Germinal center (tissue), 1 donor: ENCODE data around the gene GPR132.
A peak's percentile ranks its signal among the peaks of the same experiment; 100 is the strongest.

Source experiments
- DNase-seq: peaks from one replicate; pipeline ENCODE4 v3.0.0; 2012; ENCODE audit warnings: mixed read lengths, low spot score

The GPR132 gene

GRCh38 chr14:105061428-105062047 lies 3.7 kb downstream of the GPR132 start:
- no peak for DNase-seq

- DNase-seq, result peak; percentile 69
Measured at GRCh38 chr14:105060751-105061427, 4.3 kb downstream of the GPR132 start.

- DNase-seq, result no peak
Measured at GRCh38 chr14:105059925-105060565, 5.2 kb downstream of the GPR132 start.

GRCh38 chr14:105059035-105059924 lies 6.0 kb downstream of the GPR132 start:
- no peak for DNase-seq

DNA sequence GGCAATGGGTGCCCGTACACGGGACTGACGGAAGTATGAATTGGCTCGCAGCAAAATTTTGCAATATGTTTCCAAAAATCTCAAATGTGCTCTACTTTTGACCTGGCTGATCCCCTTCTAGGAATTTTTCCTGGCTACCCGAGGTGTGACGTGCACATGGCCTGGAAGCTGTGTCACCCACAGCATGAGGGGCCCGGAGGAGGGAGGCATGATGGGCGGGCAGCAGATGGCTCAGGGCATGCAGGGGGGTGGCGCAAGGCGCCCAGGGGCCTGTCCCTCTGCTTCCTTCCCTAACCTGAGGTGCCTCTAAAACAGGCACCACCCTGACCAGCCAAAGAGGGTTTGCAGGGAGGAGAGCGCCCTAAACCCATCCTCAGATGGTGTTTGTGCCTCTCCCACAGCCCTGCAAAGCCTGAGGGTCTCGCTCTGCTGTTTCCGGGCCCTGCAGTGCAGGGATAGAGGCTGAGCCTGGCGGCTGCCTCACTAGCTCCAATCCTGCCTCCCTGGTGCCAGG lies 6.7 kb downstream of the GPR132 start:
- DNase-seq, result no peak

DNA sequence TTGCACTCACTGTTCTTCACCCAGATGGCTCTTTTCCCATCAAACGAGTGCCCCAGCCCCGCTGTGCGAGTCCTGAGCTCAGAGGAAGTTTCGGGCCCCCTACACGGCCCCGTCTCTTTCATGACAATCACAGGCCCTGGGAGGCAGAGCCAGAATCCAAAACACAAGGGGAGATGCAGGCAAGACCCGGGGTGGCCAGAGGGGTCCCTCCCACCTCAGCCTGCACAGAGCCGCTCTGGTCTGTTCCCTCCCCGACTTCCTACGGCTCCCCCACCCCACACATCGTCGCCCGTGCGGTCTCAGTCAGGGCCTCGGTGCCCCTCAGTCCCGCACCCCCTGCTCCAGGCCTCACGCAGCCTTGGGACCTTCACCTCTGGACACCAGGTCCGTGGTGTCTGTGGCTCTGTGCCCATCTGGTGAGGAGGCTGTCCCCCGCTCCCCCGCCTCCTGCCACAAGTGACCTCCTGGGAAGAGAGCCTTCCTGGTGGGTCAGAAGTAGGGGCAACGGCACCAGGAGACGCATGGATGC lies 8.9 kb downstream of the GPR132 start:
- no peak for DNase-seq

- DNase-seq, result no peak
Measured at GRCh38 chr14:105055736-105056302, 9.4 kb downstream of the GPR132 start.

DNA sequence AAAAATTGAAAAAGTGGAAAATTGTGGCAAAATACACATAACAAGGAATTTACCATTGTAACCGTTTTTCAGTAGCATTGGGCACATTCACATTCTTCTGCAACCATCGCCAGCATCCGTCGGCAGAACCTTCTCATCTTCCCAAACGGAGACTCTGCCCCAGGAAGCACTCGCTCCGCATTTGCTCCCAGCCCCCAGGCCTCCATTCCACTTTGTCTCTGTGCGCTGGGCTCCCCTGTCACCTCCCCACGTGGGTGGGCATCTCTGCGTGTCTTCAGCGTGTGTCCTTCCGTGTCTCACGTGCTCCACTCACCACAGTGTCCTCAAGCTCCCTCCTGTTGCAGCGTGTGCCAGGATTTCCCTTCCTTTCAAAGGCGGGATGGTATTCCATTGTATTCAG lies 9.9 kb downstream of the GPR132 start:
- no peak for DNase-seq

DNA sequence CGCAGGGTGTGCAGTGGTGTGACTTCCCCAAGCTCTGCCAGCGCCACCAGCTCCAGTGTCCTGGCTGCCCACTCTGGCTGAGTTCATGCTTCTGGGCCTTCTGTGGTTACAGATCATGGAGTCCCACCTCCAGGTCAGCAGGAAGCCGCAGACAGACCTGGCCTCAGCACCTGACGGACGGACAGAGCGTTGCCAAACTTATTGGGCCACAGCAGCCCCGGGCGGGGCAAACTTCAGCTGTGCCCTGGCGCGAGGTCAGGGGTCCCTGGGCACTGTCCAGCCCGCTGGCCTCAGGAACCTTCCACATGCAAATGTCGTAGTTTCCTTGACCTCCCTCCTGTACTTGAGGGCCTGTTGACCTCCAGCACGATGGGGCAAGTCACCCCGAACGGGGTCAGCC lies 11.2 kb downstream of the GPR132 start:
- DNase-seq, result no peak

DNA sequence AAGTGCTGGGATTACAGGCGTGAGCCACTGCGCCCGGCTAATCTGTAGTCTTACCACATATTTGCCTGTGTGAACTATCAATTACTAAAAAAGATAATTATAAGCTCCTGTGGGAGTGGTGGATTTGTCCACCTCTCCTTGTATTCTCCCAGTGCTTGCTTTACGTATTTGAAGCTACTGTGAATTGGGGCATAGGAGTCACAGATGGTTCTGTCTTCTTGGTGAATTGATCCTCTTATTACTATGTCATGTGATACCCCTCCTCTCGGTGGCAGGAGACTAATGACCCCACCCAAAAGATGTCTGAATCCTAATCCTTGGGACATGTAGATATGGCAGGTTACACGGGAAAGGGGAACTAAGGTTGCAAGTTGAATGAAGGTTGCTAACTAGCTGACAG lies 11.8 kb downstream of the GPR132 start:
- no peak for DNase-seq

DNA sequence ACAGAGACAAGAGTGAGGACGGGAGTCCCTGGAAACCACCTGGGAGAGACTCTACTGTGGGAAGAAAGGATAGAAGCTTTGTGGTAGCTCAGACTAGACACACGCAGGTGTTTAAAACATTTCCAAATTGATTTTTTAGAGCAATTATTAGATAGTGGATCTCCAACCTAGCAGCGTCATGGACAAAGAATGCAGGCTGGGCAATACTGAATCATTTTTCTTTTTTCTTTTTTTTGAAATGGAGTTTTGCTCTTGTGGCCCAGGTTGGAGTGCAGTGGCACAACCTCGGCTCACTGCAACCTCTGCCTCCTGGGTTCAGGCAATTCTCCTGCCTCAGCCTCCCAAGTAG lies 13.1 kb downstream of the GPR132 start:
- DNase-seq, result no peak

DNA sequence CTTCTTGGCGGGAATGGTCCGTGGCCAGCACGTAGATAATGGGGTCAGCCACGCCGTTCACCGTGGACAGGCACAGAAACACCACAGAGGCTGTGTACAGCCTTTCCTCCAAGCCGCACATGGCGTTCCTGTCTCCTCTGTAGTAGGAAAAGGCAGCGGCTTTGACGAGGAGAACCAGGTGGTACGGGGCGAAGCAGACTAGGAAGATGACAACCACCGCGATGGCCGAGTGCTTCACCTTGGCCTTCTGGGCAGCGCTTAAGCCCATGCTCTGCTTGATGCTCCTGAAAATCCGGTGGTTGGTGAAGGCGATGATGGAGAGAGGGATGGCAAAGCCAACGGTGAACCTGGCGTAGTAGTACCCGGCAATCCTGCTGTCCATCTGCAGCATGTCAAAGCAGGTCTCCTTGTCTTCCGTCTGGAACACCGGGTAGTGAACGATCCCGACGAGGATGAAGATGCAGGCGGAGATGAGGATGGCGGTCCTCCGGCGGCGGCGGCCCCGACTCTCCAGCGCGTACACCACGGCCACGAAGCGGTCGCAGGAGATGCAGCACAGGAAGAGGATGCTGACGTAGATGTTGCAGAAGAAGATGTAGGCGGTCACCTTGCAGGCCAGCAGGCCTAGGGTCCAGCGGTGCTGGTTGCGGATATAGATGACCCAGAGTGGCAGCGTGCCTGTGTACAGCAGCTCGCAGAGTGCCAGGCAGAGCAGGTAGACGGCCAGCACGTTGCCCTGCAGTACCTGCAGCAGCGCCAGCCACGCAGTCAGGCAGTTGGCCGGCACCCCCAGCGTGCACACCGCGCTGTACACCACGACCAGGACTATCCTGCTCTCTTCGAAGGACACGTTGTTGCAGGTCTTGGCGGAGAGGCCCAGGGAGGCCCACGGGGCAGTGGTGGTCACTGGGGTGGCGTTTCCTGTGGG lies 13.8 kb downstream of the GPR132 start:
- DNase-seq, result no peak

- no peak for DNase-seq
Measured at GRCh38 chr14:105050551-105050897, 14.7 kb downstream of the GPR132 start.

- no peak for DNase-seq
Measured at GRCh38 chr14:105049753-105050550, 15.3 kb downstream of the GPR132 start.

DNA sequence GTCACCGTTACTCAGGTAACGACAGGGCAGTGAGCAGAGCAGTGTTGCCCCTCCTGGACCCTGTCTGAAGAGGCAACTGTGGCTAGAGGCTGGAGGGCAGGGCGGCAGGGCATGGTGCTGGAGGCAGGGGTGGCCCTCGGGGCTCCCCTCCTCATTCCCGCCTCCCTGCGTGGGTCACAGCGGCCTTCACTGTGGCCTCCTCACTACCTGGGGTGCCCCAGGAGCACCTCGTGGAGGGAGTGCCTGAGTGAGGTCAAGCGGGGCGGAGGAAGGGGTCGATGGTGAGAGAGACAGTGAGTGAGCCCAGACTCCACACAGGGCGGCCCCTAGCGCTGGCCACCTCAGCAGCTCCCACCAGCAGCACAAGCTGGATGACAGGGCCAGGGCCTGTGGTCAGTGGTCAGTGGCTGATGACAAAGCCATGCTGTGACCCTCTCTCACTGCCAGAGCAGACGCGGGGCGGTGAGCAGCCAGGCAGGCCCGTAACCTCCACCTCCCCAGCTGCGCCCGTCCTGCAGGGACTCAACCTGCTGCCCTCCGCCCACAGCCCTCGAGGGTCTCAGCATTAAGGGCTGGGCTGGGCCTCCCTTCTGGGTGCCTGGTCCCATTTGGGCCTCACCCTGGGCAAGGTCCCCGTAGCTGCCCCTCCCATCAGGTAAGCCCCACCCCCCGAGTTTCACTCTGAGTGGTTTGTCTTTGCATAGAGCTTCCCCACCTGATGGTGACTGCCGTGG lies 17.8 kb downstream of the GPR132 start:
- DNase-seq, result no peak

DNA sequence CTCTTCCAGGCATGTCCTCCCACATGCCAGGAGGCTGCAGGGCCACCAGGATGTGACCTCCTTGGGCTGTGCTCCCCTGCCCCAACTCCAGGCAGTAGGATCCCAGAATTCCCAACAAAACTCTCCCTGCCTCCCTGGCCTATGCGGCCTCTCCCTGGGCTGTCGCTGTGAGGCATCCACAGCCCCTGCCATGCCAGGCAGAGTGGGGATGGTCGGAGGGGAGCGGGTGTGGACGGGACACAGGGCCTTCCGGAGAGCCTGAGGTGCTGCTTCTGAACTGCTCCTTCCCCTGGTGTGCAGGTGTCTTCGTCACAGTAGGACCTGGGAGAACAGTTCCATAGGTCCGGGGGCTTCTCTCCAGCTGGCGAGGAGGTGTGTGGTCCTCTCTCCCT lies 18.3 kb downstream of the GPR132 start:
- DNase-seq, result no peak

DNA sequence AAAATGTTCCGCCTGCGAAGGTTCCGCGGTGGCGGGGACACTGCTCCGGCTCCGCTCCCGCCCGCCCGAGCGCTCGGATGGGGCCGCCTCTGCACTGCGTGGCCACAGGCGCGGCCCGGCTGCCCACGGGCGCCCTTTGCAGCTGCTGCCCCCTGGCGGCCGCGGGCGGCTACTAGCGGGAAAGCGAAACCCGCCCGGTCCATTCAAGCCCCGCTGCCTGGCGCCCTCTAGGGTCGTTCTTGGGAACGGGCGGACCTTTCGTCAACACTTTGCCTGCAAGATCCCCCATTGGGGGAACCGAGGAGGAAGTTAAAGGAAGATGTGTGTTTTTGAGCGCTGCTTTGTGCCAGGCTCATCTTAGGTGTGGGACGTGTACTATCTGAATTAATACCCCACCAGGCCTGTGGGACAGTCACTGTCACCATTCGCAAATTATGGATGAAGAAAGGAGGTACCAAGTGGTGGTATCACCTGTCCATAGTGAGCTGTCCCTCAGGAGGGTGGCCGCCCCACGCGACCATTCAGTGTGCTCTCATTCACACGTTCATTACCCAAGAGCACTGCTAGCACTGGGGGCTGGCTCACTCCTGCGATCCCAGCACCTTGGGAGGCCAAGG lies 19.4 kb downstream of the GPR132 start:
- peak; percentile 95 for DNase-seq

- no peak for DNase-seq
Measured at GRCh38 chr14:105043641-105044040, 21.6 kb downstream of the GPR132 start.

GRCh38 chr14:105042813-105043212 lies 22.4 kb downstream of the GPR132 start:
- no peak for DNase-seq
